ENCODE results near the gene SIDT2. TPM values are rescaled to one million over a fixed set of nuclear protein-coding genes. Genes with fewer than 3 reads are reported as not detected.

Gene SIDT2
- total and polyA plus RNA-seq, 2 of the 13 experiments (the other 11 are each of a cell fraction or from before 2014, with no cell fraction given): 11.5 to 28.0 TPM

- TF ChIP-seq ARID5B (CRISPR knock-in tag; IDR thresholded peaks at IDR 0.05) (no peak), ZNF615 (CRISPR knock-in tag; IDR thresholded peaks at IDR 0.05; ENCODE audit: borderline replicate concordance) (no peak), IKZF1 (IDR thresholded peaks at IDR 0.05) (no peak), SOX5 (CRISPR knock-in tag; IDR thresholded peaks at IDR 0.05; ENCODE audit: borderline replicate concordance) (no peak), YY1 (IDR thresholded peaks at IDR 0.05; ENCODE audit: insufficient read depth, insufficient replicate concordance, low read depth, low read length) (no peak), ZNF572 (CRISPR knock-in tag; IDR thresholded peaks at IDR 0.05) (peak; percentile 37; the same call in 1 of the 2 replicates), ZSCAN20 (CRISPR knock-in tag; IDR thresholded peaks at IDR 0.05; ENCODE audit: borderline replicate concordance) (no peak), ETV6 (CRISPR knock-in tag; conservative IDR thresholded peaks at IDR 0.05) (0 out of 2 replicates have a peak, but pooled peaks have one; percentile 5), KLF16 (CRISPR knock-in tag; IDR thresholded peaks at IDR 0.05) (no peak), HDAC6 (IDR thresholded peaks at IDR 0.05; ENCODE audit: low read depth, low read length) (no peak), ZHX1 (CRISPR knock-in tag; IDR thresholded peaks at IDR 0.05; ENCODE audit: low read depth) (no peak), ZNF232 (CRISPR knock-in tag; IDR thresholded peaks at IDR 0.05; ENCODE audit: borderline replicate concordance) (no peak), ZMYM3 (CRISPR knock-in tag; IDR thresholded peaks at IDR 0.05) (no peak), SNAPC4 (CRISPR knock-in tag; IDR thresholded peaks at IDR 0.05) (no peak), ZNF577 (CRISPR knock-in tag; IDR thresholded peaks at IDR 0.05; ENCODE audit: borderline replicate concordance, low read depth) (no peak), ZNF776 (CRISPR knock-in tag; IDR thresholded peaks at IDR 0.05) (0 out of 2 replicates have a peak, but pooled peaks have one; percentile 42), ARNT2 (CRISPR knock-in tag; IDR thresholded peaks at IDR 0.05; ENCODE audit: low read depth) (no peak)
These were observed 33.8 kb upstream of the SIDT2 start (continued) for GRCh38 chr11:117144477-117145392.

Data from HepG2 (cell line).